Endothelial cell (in vitro differentiated cells): ENCODE measurements around the gene CAPRIN1. TPM values are rescaled to one million over a fixed set of nuclear protein-coding genes. Genes with fewer than 3 reads are reported as not detected.
"Not testable (repeated sequence)": the region's sequence is repeated elsewhere in the genome, so short reads cannot be mapped to it uniquely, and the experiment has no call there.

Experiments
- DNase-seq: peaks from one replicate; pipeline ENCODE4 v3.0.0; 2021; ENCODE audit warnings: low spot score
- H3K27ac Mint-ChIP-seq: one replicate; pipeline ENCODE4 v1.8.0; 2021; ENCODE audit warnings: mixed read lengths, inconsistent platforms; ENCODE audit not compliant: unreplicated experiment
- H3K27me3 Mint-ChIP-seq: one replicate; pipeline ENCODE4 v1.8.0; 2021; ENCODE audit warnings: mild to moderate bottlenecking, moderate library complexity, mixed read lengths, inconsistent platforms; ENCODE audit not compliant: unreplicated experiment
- H3K36me3 Mint-ChIP-seq: one replicate; pipeline ENCODE4 v1.8.0; 2021; ENCODE audit warnings: mild to moderate bottlenecking, low read depth, mixed read lengths, inconsistent platforms; ENCODE audit not compliant: unreplicated experiment
- H3K4me1 Mint-ChIP-seq: one replicate; pipeline ENCODE4 v1.8.0; 2021; ENCODE audit warnings: mild to moderate bottlenecking, mixed read lengths, inconsistent platforms; ENCODE audit not compliant: unreplicated experiment
- H3K4me3 Mint-ChIP-seq: one replicate; pipeline ENCODE4 v1.8.0; 2021; ENCODE audit warnings: mild to moderate bottlenecking, mixed read lengths, inconsistent platforms; ENCODE audit not compliant: unreplicated experiment
- H3K9me3 Mint-ChIP-seq: one replicate; pipeline ENCODE4 v1.8.0; 2021; ENCODE audit warnings: mixed read lengths, inconsistent platforms; ENCODE audit not compliant: unreplicated experiment
- total RNA-seq: library from RNA; stranded (reverse); fragmentation: NEBNext Ultra II Directional; extraction: Animal tissue kit (Norgen Biotek cat#: 25700); gene quantifications from one replicate; pipeline ENCODE4 v1.2.1, GENCODE V29; 2021; ENCODE audit not compliant: unreplicated experiment
- TF ChIP-seq, protein P1 (sequence below): fragments of 200-600 bp; sonication (generic); IDR thresholded peaks from one replicate; pipeline ENCODE4 v1.5.0; 2021; ENCODE audit warnings: antibody characterized with exemption; ENCODE audit not compliant: unreplicated experiment

Gene CAPRIN1
- total RNA-seq, 1 donor from 2014 or later, result 257 TPM

GRCh38 chr11:34065505-34066203 lies 14.1 kb downstream of the CAPRIN1 start:
- H3K36me3 Mint-ChIP-seq, result peaks cover 13% of the 10 kb centered on the region
- H3K4me3 Mint-ChIP-seq, result no peak overlapping the region
- DNase-seq, result peak; percentile 8
- TF ChIP-seq, protein P1, sequence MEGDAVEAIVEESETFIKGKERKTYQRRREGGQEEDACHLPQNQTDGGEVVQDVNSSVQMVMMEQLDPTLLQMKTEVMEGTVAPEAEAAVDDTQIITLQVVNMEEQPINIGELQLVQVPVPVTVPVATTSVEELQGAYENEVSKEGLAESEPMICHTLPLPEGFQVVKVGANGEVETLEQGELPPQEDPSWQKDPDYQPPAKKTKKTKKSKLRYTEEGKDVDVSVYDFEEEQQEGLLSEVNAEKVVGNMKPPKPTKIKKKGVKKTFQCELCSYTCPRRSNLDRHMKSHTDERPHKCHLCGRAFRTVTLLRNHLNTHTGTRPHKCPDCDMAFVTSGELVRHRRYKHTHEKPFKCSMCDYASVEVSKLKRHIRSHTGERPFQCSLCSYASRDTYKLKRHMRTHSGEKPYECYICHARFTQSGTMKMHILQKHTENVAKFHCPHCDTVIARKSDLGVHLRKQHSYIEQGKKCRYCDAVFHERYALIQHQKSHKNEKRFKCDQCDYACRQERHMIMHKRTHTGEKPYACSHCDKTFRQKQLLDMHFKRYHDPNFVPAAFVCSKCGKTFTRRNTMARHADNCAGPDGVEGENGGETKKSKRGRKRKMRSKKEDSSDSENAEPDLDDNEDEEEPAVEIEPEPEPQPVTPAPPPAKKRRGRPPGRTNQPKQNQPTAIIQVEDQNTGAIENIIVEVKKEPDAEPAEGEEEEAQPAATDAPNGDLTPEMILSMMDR, result peak; percentile 32
- H3K27me3 Mint-ChIP-seq, result peaks cover 3% of the 10 kb centered on the region
- H3K4me1 Mint-ChIP-seq, result peaks cover 13% of the 10 kb centered on the region
- no peaks in the 10 kb centered on the region for H3K9me3 Mint-ChIP-seq
- no peak overlapping the region for H3K27ac Mint-ChIP-seq

GRCh38 chr11:34066766-34067165 lies 15.2 kb downstream of the CAPRIN1 start:
- not testable (repeated sequence) for H3K27me3 Mint-ChIP-seq, H3K9me3 Mint-ChIP-seq, H3K4me3 Mint-ChIP-seq, DNase-seq
- Mint-ChIP-seq H3K27ac (peak overlapping the region; percentile 30), H3K36me3 (peaks cover 13% of the 10 kb centered on the region), H3K4me1 (peaks cover 13% of the 10 kb centered on the region)

GRCh38 chr11:34067383-34068065 lies 16.0 kb downstream of the CAPRIN1 start:
- peaks cover 10% of the 10 kb centered on the region for H3K4me1 Mint-ChIP-seq
- peaks cover 3% of the 10 kb centered on the region for H3K27me3 Mint-ChIP-seq
- TF ChIP-seq, protein P1, result no peak
- H3K9me3 Mint-ChIP-seq, result no peaks in the 10 kb centered on the region
- H3K4me3 Mint-ChIP-seq, result no peak overlapping the region
- no peak for DNase-seq
- peaks cover 9% of the 10 kb centered on the region for H3K36me3 Mint-ChIP-seq
- H3K27ac Mint-ChIP-seq, result no peak overlapping the region

DNA sequence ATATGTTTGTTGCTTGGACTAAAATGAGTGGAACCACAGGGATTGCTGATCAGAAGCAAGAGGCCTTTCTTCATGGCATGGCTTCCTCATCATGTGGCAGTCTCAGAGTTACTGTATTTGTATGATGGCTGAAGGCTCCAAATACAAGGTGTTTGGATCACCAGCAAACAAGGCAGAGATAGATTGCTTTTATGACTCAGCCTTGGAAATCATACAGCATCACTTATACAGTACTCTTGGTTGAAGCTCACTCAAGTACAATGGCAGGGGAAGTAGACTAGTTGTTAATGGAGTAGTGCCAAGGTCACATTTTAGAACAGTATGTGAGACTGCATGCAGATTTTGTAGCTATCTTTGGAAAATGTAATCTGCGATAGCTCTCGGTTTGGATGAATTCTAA lies 16.6 kb downstream of the CAPRIN1 start:
- Mint-ChIP-seq H3K4me1 (peaks cover 8% of the 10 kb centered on the region), H3K27ac (no peak overlapping the region), H3K9me3 (no peaks in the 10 kb centered on the region), H3K36me3 (peaks cover 8% of the 10 kb centered on the region), H3K4me3 (no peak overlapping the region), H3K27me3 (peaks cover 3% of the 10 kb centered on the region)
- DNase-seq, result no peak
- TF ChIP-seq, protein P1, result no peak

DNA sequence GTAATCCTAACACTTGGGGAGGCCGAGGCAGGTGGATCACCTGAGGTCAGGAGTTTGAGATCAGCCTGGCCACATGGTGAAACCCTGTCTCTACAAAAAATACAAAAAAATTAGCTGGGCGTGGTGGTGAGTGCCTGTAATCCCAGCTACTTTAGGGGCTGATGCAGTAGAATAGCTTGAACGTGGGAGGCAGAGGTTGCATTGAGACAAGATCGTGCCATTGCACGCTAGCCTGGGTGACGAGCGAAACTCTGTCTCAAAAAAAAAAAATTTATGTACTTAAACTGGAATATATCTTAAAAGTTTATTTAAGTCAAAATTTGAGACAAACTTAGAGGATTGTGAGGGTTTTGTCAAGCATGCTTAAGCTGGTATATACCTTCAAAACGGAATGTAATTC lies 19.8 kb downstream of the CAPRIN1 start:
- H3K27me3 Mint-ChIP-seq, DNase-seq, H3K4me3 Mint-ChIP-seq, H3K27ac Mint-ChIP-seq, H3K9me3 Mint-ChIP-seq: not testable (repeated sequence)
- Mint-ChIP-seq H3K36me3 (peaks cover 22% of the 10 kb centered on the region), H3K4me1 (peaks cover 13% of the 10 kb centered on the region)

DNA sequence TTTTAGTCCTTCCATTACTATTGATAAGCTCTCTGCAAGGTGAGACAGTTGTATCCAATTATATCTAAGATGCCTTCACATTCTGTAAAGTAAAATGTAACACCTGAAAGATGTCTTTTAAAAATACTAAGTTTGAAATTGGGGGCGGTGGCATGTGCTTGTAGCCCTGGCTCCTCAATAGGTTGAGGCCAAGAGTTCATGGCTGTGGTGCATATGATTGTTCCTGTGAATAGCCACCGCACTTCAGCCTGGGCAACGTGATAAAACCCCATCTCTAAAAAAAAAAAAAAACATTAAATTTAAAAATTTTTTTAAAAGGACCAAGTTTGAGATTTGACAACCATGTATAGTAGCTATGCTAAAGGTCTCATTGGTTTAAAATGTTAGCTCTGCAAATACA lies 20.5 kb downstream of the CAPRIN1 start:
- no peaks in the 10 kb centered on the region for H3K9me3 Mint-ChIP-seq
- H3K27me3 Mint-ChIP-seq, result peaks cover 1% of the 10 kb centered on the region
- TF ChIP-seq, protein P1, result no peak
- peaks cover 23% of the 10 kb centered on the region for H3K36me3 Mint-ChIP-seq
- H3K4me3 Mint-ChIP-seq, result no peak overlapping the region
- DNase-seq, result no peak
- H3K4me1 Mint-ChIP-seq, result peaks cover 13% of the 10 kb centered on the region
- no peak overlapping the region for H3K27ac Mint-ChIP-seq
